ENCODE results near the gene POTEM.
"Not testable (repeated sequence)": the region's sequence is repeated elsewhere in the genome, so short reads cannot be mapped to it uniquely, and the experiment has no call there.

The POTEM gene

DNA sequence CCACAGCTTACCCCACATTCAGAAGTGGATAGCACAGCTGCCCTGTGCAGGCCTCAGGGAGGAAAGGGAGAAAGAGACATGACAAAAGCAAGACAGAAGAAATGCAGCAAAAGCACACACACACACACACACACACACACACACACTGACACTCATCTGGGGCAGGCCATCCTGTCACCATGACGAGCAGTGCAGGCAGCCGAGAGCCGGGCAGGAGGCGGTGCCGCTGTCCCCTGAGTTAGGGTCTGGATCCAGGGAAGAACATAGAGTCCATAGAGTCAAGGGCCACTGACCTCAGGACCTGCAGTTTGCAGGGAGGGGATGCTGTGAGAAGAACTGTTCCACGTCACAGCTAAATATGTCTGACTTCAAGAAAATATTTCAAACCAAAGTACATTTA lies 4.0 kb upstream of the POTEM start:
- H3K36me3 ChIP-seq (ENCODE audit: control insufficient read depth, insufficient read depth, low read length); H3K27me3 ChIP-seq (ENCODE audit: control insufficient read depth, insufficient read depth, low read length, poor library complexity, severe bottlenecking); H3K4me1 ChIP-seq (ENCODE audit: control insufficient read depth, insufficient read depth, low read length); H3K27ac ChIP-seq (ENCODE audit: insufficient read depth, low read depth, low read length, poor library complexity, severe bottlenecking); H3K9me3 ChIP-seq (ENCODE audit: control insufficient read depth, low read length); H3K4me3 ChIP-seq (ENCODE audit: insufficient read depth, low read depth, low read length): not testable (repeated sequence)
- WGBS, 2 experiments = no CpG with 5 or more reads among the region's 6 CpGs

DNA sequence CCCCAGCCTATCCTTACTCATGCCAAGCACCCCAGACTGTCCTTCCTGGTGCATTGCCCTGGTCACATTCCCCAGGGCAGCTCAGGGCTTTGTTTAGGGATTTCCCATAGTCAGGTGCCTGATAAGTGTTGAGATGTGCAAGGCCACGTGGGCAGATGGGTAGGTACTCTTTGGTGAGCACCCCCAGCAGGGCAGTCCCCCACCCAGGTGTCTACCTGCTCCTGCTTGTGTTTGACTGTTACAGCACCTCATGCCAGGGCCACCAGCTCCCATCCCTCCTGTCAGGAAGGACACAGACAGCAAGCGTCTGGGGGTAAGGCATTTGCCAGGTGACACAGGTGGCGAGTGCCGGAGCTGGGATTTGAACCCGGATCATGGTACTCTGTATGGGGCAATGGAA lies 2.4 kb upstream of the POTEM start:
- H3K27ac ChIP-seq (ENCODE audit: insufficient read depth, low read depth, low read length, poor library complexity, severe bottlenecking) = not testable (repeated sequence)
- no CpG with 5 or more reads among the region's 5 CpGs for WGBS, 2 experiments

DNA sequence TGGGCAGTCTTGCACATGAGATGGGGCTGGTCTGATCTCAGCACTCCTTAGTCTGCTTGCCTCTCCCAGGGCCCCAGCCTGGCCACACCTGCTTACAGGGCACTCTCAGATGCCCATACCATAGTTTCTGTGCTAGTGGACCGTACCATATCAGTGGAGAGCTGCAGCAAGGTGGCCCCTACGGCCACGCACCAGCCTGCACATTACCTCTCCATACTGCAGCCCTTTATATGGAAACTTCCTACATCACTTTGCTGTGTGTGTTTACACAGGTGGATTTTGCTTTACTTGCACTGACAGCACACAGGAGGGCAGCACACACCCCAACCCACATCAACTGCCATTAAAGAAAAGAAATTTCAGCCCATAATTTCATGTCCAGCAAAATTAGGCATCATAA lies 35.3 kb downstream of the POTEM start:
- not testable (repeated sequence) for H3K4me1 ChIP-seq (ENCODE audit: control insufficient read depth, insufficient read depth, low read length); H3K27me3 ChIP-seq (ENCODE audit: control insufficient read depth, insufficient read depth, low read length, poor library complexity, severe bottlenecking); H3K27ac ChIP-seq (ENCODE audit: insufficient read depth, low read depth, low read length, poor library complexity, severe bottlenecking); H3K36me3 ChIP-seq (ENCODE audit: control insufficient read depth, insufficient read depth, low read length); H3K4me3 ChIP-seq (ENCODE audit: insufficient read depth, low read depth, low read length); H3K9me3 ChIP-seq (ENCODE audit: control insufficient read depth, low read length)
- 79 to 83% methylated on average over 3 of the region's 3 CpGs for WGBS, 2 experiments

More for the DNA sequence above, 2.4 kb upstream of the POTEM start:
- not testable (repeated sequence) for H3K27me3 ChIP-seq (ENCODE audit: control insufficient read depth, insufficient read depth, low read length, poor library complexity, severe bottlenecking); H3K4me1 ChIP-seq (ENCODE audit: control insufficient read depth, insufficient read depth, low read length); H3K36me3 ChIP-seq (ENCODE audit: control insufficient read depth, insufficient read depth, low read length); H3K9me3 ChIP-seq (ENCODE audit: control insufficient read depth, low read length); H3K4me3 ChIP-seq (ENCODE audit: insufficient read depth, low read depth, low read length)

DNA sequence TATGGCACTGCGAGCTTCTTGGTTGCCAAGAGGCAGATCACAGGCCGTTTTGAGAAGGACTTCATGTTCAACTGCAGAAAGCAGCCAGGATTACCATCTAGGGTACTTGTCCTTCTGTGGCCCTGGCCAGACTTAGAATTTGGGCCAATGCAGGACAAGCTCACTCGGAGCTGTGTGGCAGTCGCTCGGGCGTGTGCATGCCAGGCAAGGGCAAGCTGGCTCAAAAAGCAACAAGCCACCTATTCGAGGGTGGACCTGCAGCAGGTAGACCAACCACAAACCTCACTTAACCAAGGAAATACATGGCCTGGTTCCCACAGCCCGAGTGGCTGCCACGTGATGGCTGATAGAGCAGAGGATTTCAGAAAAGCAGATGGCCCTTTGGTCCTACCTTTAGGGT lies 39.3 kb downstream of the POTEM start:
- H3K27me3 ChIP-seq (ENCODE audit: control insufficient read depth, insufficient read depth, low read length, poor library complexity, severe bottlenecking); H3K27ac ChIP-seq (ENCODE audit: insufficient read depth, low read depth, low read length, poor library complexity, severe bottlenecking); H3K9me3 ChIP-seq (ENCODE audit: control insufficient read depth, low read length); H3K4me1 ChIP-seq (ENCODE audit: control insufficient read depth, insufficient read depth, low read length); H3K36me3 ChIP-seq (ENCODE audit: control insufficient read depth, insufficient read depth, low read length); H3K4me3 ChIP-seq (ENCODE audit: insufficient read depth, low read depth, low read length): not testable (repeated sequence)
- no CpG with 5 or more reads among the region's 9 CpGs for WGBS, 2 experiments

DNA sequence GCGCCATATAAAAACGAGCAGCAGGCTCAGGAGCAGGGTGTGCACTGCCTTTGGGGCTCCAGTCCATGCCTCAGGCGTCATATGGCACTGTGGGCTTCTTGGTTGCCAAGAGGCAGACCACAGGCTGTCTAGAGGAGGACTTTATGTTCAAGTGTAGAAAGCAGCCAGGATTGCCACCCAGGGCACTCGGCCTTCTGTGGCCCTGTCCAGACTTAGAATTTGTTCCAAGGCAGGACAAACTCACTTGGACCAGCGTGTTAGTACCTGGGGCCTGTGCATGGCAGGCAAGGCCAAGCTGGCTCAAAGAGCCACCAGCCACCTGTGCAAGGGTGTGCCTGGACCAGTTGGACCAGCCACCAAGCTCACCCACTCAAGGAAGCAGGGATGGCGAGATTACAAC lies 40.4 kb downstream of the POTEM start:
- H3K9me3 ChIP-seq (ENCODE audit: control insufficient read depth, low read length); H3K4me3 ChIP-seq (ENCODE audit: insufficient read depth, low read depth, low read length); H3K4me1 ChIP-seq (ENCODE audit: control insufficient read depth, insufficient read depth, low read length); H3K27ac ChIP-seq (ENCODE audit: insufficient read depth, low read depth, low read length, poor library complexity, severe bottlenecking); H3K27me3 ChIP-seq (ENCODE audit: control insufficient read depth, insufficient read depth, low read length, poor library complexity, severe bottlenecking); H3K36me3 ChIP-seq (ENCODE audit: control insufficient read depth, insufficient read depth, low read length): not testable (repeated sequence)
- 63 to 67% methylated on average over 1 of the region's 6 CpGs for WGBS, 2 experiments

DNA sequence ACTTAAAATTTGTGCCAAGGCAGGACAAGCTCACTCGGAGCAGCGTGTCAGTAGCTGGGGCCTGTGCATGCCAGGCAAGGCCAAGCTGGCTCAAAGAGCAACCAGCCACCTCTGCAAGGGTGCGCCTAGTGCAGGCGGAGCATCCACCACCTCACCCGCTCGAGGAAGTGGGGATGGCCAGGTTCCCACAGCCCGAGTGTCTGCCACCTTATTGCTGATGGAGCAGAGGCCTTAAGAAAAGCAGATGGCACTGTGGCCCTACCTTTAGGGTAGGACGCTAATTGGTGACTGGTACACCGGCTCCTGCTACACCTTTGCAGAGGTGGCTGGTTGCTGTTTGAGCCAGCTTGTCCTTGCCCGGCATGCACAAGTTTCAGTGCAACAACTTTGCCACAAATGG lies 43.8 kb downstream of the POTEM start:
- 71 to 86% methylated on average over 2 to 7 of the region's 10 CpGs for WGBS, 2 experiments
- not testable (repeated sequence) for H3K27ac ChIP-seq (ENCODE audit: insufficient read depth, low read depth, low read length, poor library complexity, severe bottlenecking); H3K9me3 ChIP-seq (ENCODE audit: control insufficient read depth, low read length); H3K36me3 ChIP-seq (ENCODE audit: control insufficient read depth, insufficient read depth, low read length); H3K4me3 ChIP-seq (ENCODE audit: insufficient read depth, low read depth, low read length); H3K4me1 ChIP-seq (ENCODE audit: control insufficient read depth, insufficient read depth, low read length); H3K27me3 ChIP-seq (ENCODE audit: control insufficient read depth, insufficient read depth, low read length, poor library complexity, severe bottlenecking)

DNA sequence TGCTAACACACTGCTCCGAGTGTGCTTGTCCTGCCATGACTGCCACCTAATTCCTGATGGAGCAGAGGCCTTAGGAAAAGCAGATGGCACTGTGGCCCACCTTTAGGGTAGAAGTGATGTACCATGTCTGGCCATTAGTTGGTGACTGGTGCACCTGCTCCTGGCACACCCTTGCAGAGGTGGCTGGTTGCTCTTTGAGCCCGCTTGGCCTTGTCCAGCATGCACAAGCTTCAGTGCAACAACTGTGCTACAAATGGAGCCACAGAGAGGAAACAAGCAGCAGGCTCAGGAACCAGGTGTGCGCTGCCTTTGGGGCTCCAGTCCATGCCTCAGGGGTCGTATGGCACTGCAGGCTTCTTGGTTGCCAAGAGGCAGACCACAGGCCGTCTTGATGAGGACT lies 44.5 kb downstream of the POTEM start:
- H3K9me3 ChIP-seq (ENCODE audit: control insufficient read depth, low read length); H3K4me3 ChIP-seq (ENCODE audit: insufficient read depth, low read depth, low read length); H3K27me3 ChIP-seq (ENCODE audit: control insufficient read depth, insufficient read depth, low read length, poor library complexity, severe bottlenecking); H3K27ac ChIP-seq (ENCODE audit: insufficient read depth, low read depth, low read length, poor library complexity, severe bottlenecking); H3K36me3 ChIP-seq (ENCODE audit: control insufficient read depth, insufficient read depth, low read length); H3K4me1 ChIP-seq (ENCODE audit: control insufficient read depth, insufficient read depth, low read length): not testable (repeated sequence)
- WGBS, 2 experiments = 83 to 100% methylated on average over 1 of the region's 5 CpGs

DNA sequence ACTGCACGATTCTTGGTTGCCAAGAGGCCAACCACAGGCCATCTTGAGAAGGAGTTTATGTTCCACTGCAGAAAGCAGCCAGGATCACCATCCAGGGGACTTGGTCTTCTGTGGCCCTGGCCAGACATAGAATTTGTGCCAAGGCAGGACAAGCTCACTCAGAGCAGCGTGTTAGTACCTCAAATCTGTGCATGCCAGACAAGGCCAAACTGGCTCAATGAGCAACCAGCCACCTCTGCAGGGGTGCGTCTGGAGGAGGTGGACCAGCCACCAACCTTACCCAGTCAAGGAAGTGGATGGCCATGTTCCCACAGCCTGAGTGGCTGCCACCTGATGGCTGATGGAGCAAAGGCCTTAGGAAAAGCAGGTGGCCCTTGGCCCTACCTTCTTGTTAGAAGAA lies 48.0 kb downstream of the POTEM start:
- H3K4me3 ChIP-seq (ENCODE audit: insufficient read depth, low read depth, low read length); H3K9me3 ChIP-seq (ENCODE audit: control insufficient read depth, low read length); H3K36me3 ChIP-seq (ENCODE audit: control insufficient read depth, insufficient read depth, low read length); H3K27me3 ChIP-seq (ENCODE audit: control insufficient read depth, insufficient read depth, low read length, poor library complexity, severe bottlenecking); H3K4me1 ChIP-seq (ENCODE audit: control insufficient read depth, insufficient read depth, low read length); H3K27ac ChIP-seq (ENCODE audit: insufficient read depth, low read depth, low read length, poor library complexity, severe bottlenecking): not testable (repeated sequence)
- WGBS, 2 experiments = no CpG with 5 or more reads among the region's 3 CpGs

DNA sequence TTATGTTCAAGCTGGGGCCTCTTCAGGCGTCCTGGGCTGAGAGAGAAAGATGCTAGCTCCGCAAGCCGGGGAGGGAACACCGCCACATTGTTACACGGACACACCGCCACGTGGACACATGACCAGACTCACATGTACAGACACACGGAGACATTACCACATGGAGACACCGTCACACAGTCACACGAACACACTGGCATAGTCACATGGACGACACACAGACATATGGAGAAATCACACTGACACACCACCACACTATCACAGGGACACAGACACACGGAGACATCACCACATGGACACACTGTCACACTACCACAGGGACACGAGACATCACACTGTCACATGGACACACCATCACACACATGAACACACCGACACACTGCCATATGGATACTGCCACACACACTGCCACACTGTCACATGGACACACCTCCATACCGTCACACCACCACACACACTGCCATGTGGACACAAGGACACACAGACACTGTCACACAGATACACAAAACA lies 57.9 kb downstream of the POTEM start:
- H3K9me3 ChIP-seq (ENCODE audit: control insufficient read depth, low read length); H3K36me3 ChIP-seq (ENCODE audit: control insufficient read depth, insufficient read depth, low read length); H3K27ac ChIP-seq (ENCODE audit: insufficient read depth, low read depth, low read length, poor library complexity, severe bottlenecking); H3K4me1 ChIP-seq (ENCODE audit: control insufficient read depth, insufficient read depth, low read length); H3K4me3 ChIP-seq (ENCODE audit: insufficient read depth, low read depth, low read length); H3K27me3 ChIP-seq (ENCODE audit: control insufficient read depth, insufficient read depth, low read length, poor library complexity, severe bottlenecking): not testable (repeated sequence)
- WGBS, 2 experiments = 72 to 78% methylated on average over 7 to 8 of the region's 15 CpGs

DNA sequence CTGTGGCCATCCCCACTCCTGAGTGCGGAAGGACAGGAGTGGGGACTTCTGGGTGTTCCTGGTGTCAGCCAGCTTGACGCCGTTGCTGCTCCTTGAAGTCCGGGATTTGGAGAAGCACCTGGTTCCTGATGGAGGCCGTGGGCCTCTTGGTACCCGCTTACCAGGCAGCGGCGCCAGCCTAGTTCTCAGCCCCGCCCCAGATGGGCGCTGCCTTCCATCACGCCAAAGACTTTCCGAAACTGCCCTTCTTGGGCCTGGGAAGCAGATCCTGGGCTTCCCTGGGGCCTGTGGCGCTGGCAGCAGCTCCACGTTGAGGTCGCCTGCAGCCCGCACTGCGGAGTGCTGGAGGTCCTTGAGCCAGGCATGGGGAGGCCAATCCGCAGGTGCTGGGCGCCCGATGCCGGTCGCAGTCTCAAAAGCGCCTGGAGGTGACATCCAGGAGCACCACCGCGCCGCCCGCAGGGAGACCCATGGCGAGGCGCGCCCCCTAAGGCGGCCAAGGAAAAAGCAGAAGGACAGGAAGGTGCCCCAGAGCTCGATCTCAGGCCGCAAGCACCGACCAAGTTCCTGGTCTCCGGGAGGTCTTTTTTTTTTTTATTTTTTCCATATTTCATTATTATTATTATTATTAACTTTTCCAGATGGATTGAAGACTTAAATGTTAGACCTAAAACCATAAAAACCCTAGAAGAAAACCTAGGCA lies 59.6 kb downstream of the POTEM start:
- not testable (repeated sequence) for H3K9me3 ChIP-seq (ENCODE audit: control insufficient read depth, low read length); H3K4me1 ChIP-seq (ENCODE audit: control insufficient read depth, insufficient read depth, low read length); H3K27ac ChIP-seq (ENCODE audit: insufficient read depth, low read depth, low read length, poor library complexity, severe bottlenecking); H3K36me3 ChIP-seq (ENCODE audit: control insufficient read depth, insufficient read depth, low read length); H3K4me3 ChIP-seq (ENCODE audit: insufficient read depth, low read depth, low read length); H3K27me3 ChIP-seq (ENCODE audit: control insufficient read depth, insufficient read depth, low read length, poor library complexity, severe bottlenecking)
- 85 to 91% methylated on average over 10 to 11 of the region's 35 CpGs for WGBS, 2 experiments

DNA sequence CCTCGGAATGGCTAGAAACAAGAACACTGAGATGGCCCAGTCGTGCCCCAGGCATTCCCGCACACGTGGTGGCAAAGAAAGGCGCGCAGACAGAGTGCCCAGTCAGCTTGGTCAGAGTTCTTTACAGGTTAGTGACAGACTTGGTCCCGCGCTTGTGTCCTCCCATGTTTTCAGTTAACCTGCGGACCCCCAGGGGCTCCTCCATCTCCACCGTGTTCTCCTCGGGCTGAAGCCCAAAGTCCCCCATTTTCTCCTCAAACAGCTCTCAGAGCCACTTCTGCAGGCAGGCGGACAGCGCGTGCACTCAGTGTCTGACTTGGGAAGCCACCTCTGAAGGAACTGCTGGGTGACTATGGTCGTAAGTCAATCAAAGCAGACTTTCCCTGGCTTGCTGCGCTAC lies 60.7 kb downstream of the POTEM start:
- not testable (repeated sequence) for H3K36me3 ChIP-seq (ENCODE audit: control insufficient read depth, insufficient read depth, low read length); H3K27ac ChIP-seq (ENCODE audit: insufficient read depth, low read depth, low read length, poor library complexity, severe bottlenecking); H3K4me3 ChIP-seq (ENCODE audit: insufficient read depth, low read depth, low read length); H3K4me1 ChIP-seq (ENCODE audit: control insufficient read depth, insufficient read depth, low read length); H3K27me3 ChIP-seq (ENCODE audit: control insufficient read depth, insufficient read depth, low read length, poor library complexity, severe bottlenecking); H3K9me3 ChIP-seq (ENCODE audit: control insufficient read depth, low read length)
- no CpG with 5 or more reads among the region's 16 CpGs for WGBS, 2 experiments
